ENCODE results near the gene ACTR1B. TPM values are rescaled to one million over a fixed set of nuclear protein-coding genes. Genes with fewer than 3 reads are reported as not detected.
"Not testable (repeated sequence)": the region's sequence is repeated elsewhere in the genome, so short reads cannot be mapped to it uniquely, and the experiment has no call there.

Gene ACTR1B
- polyA plus RNA-seq (ENCODE audit: insufficient read length) = 51.7 TPM

DNA sequence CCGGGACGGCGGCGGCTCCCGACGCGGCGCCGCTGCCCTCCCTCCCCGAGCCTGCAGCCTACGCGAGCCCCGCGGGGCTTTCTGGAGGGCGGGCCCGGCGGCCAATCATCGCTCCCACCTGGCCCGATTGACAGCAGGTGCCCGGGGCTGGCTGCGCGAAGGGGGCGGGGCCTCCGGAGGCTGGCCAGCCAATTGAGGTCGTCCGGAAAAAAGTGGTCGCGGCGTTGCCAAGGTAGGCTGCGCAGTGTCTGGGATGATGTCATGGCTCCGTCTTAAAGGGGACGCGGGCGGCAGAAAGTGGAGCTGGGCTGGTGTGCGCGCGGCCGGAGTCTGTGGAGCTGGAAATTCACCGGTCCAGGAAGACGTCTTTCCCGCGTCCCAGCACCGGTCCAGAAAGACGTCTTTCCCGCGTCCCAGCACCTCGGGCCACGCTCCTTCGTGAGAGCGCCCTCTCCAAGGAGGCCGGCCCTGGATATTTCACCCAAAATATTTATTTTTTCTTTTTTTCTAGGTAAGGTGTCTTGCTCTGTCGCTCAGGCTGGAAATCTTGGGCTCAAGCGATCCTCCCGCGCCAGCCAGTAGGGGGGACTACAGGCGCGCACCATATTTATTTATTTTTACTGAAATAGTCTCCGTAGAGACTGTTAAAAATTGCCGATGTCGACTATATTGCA lies at the start of gene ACTR1B:
Gene ACTR1B, minus strand, starts transcription at position 83 of the 674 bp plus-strand sequence. CDS start 154 bp downstream, outside the sequence.
- DNase-seq (ENCODE audit: low read depth) = peak; percentile 94

DNA sequence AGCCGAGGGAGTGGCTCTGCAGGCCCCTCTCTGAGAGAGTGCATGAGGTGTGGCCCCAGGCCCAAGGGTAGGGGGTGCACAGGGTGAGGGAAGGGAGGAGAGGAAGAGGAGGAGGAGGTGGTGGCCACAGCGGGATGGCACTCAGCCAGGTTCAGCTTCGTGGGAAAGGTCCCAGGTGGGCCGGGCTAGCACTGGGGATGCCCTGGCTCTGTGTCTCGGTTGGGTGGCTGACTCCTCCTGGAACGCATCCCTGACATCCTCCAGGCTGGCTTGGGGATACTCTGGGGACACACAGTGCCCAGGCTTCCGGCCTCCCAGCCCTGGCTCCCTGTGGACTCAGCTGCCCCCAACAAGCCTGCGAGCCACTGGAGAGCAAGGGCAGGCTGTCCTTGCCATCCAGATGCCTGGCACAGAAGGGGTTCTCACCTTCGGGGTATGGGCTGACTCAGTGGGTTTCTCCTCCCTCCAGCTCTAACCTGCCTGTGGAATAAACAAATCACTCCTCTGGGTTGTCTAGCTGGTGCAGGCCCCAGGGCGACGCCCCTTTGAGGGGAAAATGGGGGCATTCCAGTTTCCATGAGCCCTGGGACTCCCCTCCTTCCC lies 49.0 kb upstream of the ACTR1B start:
- DNase-seq (ENCODE audit: low read depth) = no peak

GRCh38 chr2:97712175-97712574 lies 48.3 kb upstream of the ACTR1B start:
- not testable (repeated sequence) for DNase-seq (ENCODE audit: low read depth)

DNA sequence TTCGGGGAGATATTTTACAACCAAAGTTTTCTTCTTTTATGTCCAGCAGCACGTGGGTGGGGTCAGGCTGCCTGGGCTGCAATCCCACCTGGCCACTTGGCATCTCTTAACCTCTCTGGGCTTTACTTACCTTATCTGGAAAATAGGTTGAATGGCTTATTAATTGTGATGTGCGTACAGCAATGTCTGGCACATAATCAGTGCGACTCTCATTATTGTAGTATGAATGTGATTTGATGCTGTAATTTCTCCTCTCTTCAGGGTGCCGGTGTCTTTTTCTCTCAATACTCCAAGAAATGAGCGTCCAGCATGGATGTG lies 47.5 kb upstream of the ACTR1B start:
- DNase-seq (ENCODE audit: low read depth) = no peak

- DNase-seq (ENCODE audit: low read depth) = no peak
These were observed 44.8 kb upstream of the ACTR1B start for GRCh38 chr2:97708608-97709007.

DNA sequence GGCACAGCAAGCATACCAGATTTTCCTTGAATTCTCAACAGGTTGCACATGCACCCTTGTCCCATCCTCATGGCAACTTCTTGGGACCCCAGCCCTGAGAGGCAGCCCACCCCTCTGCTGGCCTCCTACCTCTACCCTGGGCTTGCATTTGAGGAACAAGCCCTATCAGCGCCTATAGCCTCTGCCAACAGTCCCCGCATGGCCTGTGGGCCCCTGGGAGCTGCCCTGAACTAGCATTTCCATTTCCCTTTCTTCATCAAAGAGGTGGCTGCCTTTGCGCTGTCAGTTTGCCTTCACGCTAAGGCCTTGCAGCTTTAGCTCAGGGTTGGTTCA lies 44.2 kb upstream of the ACTR1B start:
- DNase-seq (ENCODE audit: low read depth) = no peak

GRCh38 chr2:97707362-97708047 lies 43.7 kb upstream of the ACTR1B start:
- DNase-seq (ENCODE audit: low read depth) = no peak

- no peak for DNase-seq (ENCODE audit: low read depth)
These were observed 43.0 kb upstream of the ACTR1B start for GRCh38 chr2:97706708-97707345.

- DNase-seq (ENCODE audit: low read depth) = no peak
These were observed 42.3 kb upstream of the ACTR1B start for GRCh38 chr2:97706112-97706511.

DNA sequence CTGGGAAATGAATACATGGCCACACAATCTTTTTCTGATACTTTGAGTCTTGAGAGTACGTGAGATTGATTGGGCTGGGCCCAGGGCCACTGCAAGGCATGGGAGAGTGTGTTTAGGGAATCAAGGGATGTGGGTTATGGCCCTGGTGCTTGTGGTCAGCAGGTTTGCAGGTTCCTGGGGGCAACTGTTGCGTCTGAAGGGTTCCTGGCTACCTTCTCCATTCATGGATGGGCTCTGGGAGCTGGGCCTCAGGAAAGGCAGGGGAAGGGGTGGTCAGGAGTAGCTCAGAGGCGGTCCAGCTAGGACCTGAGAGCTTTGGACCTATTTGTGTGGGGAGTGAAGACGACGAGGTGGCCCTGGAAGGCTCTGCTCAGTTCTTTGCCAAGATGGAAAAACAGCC lies 41.1 kb upstream of the ACTR1B start:
- no peak for DNase-seq (ENCODE audit: low read depth)

- DNase-seq (ENCODE audit: low read depth) = no peak
These were observed 39.9 kb upstream of the ACTR1B start for GRCh38 chr2:97703741-97704140.

DNA sequence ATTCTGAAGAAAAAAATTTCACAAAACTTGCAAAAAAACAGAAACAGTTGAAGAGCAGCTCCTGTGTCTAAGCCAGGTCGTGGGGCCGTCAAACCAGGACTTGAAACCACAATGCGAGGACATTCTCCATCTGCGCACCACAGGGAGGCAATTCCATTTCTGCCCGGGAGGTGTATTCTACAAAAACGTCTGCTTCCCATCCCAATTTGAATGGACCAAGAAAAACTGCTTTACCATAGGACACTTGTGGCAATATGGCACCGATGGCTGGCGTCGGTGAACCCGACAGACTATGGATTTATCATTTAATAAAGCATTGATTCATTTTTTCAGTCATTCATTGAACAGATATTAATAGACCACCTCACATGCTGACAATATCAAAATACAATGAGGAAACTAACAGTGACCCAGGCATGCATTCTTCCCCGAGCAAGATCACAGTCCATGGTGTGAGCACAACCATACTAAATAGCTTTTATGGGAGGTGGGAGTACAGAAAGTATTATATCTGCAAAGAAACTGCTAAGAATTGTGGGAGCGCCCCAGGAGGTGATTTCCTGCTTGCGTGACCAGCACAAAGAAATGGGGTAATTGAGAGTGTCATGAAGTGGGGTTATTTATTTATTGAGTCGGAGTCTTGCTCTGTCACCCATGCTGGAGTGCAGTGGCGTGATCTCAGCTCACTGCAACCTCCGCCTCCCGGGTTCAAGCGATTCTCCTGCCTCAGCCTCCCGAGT lies 39.1 kb upstream of the ACTR1B start:
- DNase-seq (ENCODE audit: low read depth) = no peak

GRCh38 chr2:97701851-97702465 lies 38.1 kb upstream of the ACTR1B start:
- no peak for DNase-seq (ENCODE audit: low read depth)

GRCh38 chr2:97701186-97701585 lies 37.3 kb upstream of the ACTR1B start:
- DNase-seq (ENCODE audit: low read depth) = no peak

- DNase-seq (ENCODE audit: low read depth) = peak; percentile 35
These were observed 36.1 kb upstream of the ACTR1B start for GRCh38 chr2:97699765-97700444.

GRCh38 chr2:97698530-97698929 lies 34.7 kb upstream of the ACTR1B start:
- DNase-seq (ENCODE audit: low read depth) = no peak

DNA sequence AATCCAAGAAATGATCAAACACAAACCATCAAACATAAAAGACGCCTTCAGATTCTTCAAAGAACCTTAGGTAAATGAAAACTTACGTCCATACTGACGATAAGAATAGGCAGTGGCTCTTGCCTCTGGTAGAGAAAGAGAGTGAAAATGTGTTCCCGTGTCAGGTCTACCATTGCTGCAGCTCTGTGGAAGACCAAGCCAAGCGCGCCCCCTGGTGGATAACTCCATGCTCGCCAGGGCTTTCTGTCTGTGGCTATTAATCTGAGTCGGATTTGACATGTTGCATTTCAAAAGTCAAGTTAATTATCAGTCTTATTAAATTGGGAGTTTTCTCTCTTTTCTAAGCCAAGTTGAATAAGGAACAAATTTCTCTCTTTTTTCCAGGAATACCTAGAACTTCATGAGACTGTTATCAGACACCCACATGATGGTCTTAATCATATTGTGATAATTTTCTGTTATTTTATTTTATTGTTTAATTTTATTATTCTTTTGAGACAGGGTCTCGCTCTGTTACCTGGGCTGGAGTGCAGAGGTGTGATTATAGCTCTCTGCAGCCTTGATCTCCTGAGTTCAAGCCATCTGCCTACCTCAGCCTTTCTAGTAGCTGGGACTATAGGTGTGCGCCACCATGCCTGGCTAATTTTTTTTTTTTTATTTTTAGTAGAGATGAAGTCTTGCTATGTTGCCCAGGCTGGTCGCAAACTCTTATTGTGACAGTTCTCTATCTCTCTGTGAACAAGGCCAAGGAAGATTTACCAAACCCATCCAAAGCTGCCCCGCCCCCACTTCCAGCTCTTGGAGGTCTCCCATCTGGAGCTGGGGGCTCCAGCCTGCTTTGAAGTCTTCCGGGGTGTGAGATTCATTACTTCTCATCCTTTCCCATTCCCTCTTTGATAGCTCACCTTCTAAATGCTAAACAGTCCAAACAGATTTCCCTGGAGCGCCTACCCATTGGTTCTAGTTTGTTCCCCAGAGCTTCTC lies 33.7 kb upstream of the ACTR1B start:
- peak; percentile 57 for DNase-seq (ENCODE audit: low read depth)

GRCh38 chr2:97695744-97696143 lies 31.9 kb upstream of the ACTR1B start:
- DNase-seq (ENCODE audit: low read depth) = no peak

- no peak for DNase-seq (ENCODE audit: low read depth)
These were observed 29.6 kb upstream of the ACTR1B start for GRCh38 chr2:97693476-97693875.

DNA sequence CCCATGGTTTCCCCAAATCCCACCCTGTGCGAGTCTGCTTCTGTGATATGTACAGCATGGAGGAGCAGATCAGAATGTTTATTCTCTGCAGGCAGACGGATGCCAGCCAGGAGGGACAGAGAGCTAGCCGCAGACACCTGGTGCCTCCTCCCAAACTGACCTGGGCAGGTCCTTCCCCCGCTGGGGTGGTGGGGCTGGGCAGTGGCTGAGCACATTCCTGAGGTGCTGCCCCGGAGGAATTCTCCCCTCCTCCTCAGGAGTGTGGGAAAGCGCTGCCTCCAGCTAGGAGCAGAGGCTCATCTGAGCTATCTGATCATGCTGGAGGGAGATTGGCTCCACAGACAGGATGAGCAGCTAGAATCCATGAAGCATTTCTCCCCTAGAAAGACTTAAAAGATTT lies 27.3 kb upstream of the ACTR1B start:
- no peak for DNase-seq (ENCODE audit: low read depth)
